Femur (tissue), 1 donor: Measurements from ENCODE around the gene HECW1.
"Not testable (repeated sequence)": the region's sequence is repeated elsewhere in the genome, so short reads cannot be mapped to it uniquely, and the experiment has no call there.

Experiments
- DNase-seq: peaks from one replicate; pipeline ENCODE4 v3.0.0-alpha.2; 2017

HECW1 gene

DNA sequence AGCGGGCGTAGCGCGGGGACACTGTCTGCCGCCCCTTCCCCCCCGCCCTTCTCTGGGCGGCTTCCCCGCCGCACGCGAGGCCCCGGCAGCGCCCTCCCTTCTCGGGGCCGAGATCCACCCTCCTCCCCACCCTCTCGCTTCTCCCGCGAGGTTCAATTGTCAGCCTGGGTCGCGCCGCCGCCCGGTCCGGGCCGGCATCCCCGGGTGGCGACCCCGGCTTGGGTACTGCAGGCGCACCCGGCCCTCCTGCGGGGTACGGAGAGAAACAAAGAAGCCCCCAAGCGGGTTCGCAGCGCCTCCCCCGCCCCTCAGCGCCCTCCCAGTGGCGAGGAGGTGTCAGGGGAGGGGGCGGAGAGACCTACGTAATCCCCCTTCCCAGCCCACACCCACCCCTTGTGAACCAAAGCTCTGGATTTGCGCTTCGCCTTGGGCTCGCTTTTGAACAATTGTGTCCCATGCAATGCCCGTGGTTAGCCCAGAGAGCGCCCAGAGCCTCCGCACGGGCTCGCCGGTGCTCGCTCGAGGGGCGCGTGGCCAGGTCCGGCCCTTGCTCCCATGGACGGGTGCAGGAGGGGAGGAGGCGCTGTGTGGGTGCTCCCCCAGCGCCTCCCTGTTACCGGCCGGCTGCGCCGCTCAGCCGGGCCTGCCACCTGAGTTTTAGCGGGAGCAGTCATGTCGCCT is 634 bp downstream of the HECW1 start:
- peak; percentile 64 for DNase-seq

DNA sequence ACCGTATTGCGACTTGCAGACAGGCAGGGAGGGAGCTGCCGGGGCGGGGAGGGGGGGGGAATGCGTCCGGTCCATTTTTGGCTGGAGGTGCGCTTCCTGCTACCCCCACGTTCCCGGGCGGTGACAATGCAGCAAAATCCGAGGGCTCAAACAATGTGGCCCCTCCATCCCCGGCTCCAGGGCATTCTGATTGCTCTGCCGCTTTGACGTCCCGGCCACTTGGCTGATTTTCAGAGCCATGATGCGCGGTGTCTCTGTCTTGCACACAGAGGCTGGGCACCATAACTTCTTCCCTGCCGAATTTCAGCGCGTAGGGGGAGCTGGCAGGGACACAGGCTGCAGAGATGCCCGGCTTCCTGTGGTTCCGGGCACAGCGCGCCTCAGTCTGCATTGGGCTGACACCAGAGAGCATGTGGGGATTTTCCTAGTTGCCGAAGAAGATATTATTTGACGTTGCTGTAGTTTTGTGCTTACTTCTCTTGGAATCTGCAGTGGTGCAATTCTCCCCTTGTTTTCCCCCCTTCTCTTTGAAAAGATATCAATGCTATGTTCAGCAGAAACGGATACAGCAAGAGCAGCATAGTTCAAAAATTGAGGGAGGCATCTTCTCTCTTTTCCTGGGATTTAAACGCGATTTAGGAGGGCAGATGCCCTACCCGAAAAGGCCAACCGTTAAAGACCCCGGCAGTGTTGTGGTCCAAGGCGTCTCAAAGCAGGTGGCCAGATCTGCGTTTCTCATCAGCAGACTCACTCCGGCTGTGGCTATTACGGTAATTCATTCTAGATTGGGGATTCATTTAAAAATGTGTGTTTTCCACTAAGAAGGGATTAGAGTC is 1.4 kb downstream of the HECW1 start:
- peak; percentile 23 for DNase-seq

DNA sequence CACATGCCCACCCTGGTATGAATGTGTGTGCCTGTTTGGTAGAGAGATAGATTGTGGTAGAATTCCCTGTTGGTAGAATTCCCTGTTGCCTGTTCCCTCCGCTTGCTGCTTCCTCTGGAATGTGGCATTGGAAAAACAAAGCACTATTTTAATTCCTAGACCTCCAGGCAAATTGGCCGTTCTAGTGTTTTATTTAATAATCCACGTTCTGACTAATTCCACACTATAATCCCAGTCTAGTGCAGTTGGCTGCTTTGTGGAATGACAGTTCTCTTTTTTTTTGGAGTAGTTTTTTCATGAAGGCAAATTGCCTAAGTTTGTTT is 2.0 kb downstream of the HECW1 start:
- DNase-seq = no peak

DNA sequence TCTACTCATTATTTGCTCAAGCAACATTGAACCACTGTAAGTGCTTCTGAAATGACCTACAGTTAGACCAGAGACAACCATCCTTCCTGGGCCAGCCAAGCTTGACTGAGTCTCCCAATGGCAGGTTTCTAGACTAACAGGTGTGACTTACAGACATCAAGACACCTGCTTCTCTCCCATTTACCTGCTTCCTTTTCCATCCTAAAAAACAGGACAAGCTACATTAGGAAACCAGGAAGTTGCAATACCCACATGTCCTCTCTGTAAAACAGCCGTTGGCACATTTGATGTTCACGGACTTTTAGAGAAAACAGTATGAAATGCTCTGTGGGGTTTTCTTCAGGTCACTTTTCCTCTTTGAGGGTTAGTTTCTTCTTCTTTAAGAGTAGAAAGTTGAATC is 4.0 kb downstream of the HECW1 start:
- no peak for DNase-seq

DNA sequence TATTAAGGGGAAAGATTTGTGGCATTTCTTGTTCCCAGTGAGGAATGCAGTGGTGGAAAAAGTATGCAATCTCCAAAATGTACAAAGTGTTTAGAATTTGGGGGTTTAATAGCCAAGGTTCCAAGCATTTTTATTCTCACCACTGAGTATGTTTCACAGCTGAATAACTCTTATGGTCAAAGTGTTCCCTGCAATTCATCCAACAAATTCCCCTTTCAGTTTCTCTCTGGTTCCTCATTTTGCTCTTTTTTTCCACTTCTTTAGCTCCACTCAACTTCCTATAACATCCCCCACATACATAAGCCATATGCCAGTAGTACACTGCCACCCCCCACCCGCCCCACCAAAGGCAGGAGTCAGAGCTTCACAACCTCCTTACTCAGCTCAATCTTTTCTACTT is 4.6 kb downstream of the HECW1 start:
- DNase-seq = no peak

DNA sequence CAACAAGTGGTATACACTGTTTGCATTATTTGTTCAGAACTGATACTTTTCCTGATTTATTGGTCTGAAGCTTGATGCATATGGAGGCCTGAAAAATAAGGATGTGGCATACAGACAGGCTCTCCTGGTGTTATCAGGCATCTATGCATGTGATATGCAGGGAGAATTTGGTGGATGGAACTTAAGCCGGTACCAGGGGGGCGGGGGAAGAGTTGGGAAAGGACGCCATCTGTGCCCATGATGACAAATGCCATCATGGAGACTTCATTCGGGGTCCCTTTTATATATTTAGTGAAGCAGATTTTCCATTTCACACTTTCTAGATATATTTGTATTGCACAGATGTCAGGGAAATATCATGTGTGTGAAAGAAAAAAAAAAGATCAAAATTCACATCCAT is 5.4 kb downstream of the HECW1 start:
- DNase-seq = no peak

DNA sequence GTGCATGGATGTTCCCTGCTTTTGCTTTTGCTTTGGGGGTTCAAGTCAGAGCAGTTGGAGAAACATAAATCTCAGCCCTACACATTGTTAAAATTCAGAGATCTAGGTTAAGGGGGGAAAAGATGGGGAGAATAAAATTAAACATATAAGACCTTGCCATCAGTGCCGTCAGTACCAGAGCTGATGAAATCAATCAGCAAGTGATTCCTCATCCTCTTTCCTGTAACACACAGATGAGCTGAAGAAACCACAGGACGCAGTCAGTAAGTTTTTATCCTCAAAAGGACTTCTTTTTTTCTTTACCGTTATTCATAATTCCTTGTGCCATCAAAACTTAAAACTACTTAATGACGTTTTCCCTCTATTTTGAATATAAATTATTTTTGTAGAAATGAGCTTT is 5.9 kb downstream of the HECW1 start:
- no peak for DNase-seq

DNA sequence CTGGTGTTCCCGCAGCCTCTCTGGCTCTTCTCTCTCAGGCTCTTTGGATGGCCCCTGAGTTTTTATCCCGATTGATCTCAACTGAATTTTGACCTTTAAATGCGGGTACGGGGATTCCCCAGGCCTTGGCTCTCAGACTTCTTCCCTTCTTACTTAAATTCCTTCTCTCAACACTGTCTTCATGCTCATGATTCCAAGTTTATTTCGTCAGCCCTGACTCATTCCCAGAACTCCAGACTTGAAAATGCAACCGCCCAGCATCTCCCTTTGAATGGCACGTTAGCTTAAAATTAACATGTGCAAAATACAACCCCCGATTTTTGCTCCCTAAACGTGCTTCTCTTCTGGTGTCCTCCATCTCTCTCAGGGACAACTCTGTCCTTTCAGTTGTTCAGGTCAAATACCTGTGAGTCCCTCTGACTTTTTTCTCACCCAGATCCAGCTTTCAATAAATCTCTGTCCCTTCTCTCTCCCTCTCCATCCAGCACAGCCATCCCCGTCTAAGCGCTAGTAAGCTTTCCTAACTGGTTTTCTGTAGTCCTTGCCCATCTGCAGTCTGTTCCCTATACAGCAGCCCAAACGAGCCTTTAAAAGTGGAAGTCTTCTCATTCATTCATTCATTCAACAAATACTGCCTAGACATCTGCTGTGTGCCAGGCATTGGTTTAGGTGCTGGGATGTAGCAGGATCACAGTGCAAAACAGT is 7.1 kb downstream of the HECW1 start:
- no peak for DNase-seq

DNA sequence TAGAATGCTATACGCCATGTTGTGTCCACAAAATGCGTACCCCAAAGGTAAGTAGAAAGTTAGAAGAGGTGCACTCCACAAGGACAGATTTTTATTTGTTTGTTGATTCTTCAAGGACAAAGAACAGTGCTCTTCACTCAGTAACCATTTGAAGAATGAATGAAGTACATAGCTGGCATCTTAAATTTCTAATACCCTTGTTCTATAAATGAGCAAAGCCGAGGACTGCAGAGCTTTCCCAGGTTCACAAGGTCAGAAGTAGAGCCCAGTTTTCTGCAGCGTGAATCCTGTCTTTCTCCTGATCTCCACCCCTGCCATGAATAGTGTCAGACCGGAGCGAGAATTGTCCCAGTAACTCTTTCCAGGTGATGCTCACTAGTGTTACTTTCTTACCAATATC is 9.5 kb downstream of the HECW1 start:
- DNase-seq = no peak

DNA sequence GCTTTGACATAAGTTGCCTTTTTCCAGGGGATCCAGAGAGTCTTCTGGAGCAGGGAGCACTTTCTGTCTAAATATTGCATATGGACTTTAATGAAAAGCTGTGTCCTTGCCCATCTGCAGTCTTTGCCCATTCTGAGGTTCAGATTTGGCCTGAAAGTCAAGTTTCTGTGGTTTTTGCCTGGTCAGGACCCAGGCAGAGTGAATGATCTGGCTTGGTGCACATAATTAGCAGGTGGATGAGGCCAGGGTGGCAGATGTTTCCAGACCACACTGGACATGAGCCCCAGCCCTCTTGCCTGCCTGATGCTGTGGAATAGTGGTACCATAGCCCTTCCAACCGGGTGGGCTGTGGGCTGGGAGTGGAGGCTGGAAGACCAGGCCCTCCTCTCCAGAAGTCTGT is 11.0 kb downstream of the HECW1 start:
- peak; percentile 34 for DNase-seq

DNA sequence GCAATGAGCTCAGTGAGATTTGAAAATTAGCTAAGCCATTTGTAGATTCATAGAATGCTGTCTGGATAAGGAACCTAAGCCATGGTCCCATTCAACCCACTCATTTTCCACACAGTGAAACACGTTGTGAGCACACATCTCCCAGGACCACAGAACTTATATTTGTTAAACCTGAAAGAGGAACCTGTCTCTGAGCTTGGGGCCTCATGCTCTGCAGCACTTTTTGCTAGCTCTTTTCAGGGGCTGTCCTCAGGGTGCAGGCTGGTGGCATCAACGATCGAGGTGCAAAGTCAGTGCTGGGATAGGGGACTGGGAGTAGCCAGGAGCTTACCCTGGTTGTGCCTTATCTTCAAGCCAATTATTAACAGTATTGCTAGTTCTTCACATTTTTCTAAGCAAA is 11.9 kb downstream of the HECW1 start:
- DNase-seq = no peak

DNA sequence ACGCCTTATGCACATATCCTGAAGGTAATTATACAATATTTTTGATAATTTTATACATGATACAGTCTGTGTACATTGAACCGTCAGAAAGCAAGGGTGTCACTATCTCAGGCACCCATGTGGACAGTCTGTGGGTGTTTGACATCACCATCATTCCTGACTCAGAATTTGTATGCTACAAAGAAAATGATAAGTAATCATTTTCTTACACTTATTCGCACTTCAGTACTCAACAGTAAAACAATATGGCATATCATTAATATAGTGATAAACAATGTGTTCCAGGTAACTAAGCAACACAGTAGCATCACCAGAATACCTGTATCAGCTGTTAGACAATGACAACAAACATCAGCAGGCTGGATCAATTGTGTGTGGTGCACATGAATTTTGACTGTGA is 17.9 kb downstream of the HECW1 start:
- no peak for DNase-seq

DNA sequence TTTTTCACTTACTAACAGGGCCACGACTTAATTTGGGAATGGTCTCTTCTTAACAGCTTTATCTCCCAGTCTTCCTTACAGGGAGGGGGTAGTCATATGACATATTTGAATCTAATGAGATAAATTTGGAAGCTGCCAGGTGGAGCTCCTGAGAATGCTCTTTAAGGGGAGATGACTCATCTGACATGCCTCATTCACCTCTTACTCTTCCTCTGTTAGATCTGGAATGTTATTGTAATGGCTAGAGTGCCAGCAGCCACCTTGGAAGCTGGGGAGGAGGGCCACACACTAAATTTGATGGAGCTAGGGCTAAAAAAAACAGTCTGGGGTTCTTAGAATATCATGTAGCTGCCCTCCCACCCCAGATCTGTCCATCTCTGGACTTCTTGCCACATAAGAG is 22.7 kb downstream of the HECW1 start:
- DNase-seq = no peak

DNA sequence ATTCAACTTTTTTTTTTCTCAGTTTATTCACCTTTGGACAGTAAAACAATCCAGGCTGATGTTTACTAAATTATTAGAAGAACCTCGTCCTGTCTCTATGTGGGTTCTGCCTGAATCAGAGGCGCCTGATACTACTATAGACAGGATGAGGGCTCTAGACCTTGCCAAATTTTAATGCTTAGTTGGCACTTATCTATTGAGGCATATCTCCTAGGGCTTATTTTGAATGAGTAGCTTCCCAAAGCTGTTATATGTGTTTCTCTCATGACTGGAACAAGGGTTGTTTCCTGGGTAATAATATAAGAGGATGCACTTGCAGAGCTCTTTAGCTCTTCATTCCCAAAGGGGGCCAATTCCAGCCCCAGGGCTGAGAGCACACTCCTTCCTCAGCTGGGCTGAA is 23.6 kb downstream of the HECW1 start:
- DNase-seq = no peak

DNA sequence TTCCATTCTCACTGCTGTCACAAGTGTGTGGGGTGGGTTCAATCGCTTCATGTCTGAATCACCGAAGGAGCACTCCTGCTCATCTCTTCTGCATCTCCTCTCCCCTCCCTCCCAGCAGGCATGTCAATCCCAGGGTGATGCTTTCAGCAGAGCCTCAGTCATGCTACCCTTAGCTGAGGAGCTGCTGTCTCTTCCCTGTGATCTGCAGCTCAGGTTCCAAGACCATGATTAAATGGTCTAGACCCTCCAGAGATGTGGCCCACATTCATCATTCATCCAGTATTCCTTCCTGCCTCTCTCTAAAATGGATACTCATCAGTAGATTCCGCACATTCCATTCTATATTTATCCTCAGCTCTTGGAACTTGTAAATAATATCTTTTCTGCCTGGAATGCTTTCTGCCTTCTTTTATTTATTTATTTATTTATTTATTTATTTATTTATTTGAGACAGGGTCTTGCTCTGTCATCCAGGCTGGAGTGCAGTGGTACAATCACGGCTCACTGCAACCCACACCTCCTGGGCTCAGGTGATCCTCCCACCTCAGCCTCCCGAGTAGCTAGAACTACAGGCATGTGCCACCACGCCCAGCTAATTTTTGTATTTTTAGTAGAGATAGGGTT is 24.8 kb downstream of the HECW1 start:
- not testable (repeated sequence) for DNase-seq

DNA sequence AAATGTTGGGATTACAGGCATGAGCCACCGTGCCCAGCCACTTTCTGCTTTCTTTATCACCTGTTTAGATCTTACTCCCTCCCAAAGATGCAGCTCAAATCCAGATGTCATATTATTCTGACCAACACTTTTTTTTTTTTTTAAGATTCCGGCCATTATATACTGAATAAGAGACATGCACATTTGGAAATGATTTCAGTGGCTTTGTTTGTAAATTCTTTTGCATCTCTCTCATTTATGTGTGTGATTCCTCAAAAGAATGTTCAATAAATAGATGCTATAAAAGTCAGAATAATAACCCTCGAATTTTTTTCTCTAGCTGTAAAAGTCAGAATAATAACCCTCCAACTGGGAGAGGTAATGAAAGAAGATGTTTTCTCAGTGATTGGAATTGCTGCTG is 25.4 kb downstream of the HECW1 start:
- no peak for DNase-seq

DNA sequence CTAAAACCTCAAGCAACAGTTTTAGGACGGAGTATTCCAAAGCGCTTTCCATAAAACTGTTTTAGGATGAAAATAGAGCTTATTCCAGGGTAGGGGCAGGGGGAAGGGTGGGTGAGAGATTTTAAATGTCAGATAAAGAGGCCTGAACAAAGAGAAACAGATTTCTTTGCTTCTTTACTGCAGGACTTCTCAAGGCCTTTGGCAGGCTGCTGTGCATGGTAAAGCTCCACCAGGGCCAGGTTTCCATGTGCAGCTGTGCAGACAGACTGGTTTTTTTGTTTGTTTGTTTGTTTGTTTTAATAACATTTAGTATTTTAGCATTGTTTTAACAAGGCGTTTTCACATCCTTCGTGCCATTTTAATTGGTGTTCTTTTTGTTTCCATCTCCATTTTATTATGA is 26.3 kb downstream of the HECW1 start:
- no peak for DNase-seq

DNA sequence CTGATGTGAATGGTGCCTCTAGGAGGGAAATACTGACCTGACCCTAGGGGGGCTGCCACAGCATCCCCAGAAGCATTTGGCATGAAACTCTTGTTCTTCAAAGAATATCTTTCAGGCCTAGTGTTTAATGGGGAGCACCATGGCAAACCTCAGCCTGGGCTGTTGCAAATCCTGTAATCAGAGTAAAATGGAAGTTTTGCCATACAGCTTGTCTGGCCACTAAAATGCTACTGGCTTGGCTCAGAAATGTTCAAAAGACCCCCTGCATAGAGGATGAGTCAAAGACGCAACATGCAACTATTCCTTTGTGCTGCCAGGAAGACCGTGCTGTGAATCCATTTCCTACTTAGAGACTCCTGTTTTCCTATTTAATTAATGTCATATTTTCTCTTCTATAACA is 26.7 kb downstream of the HECW1 start:
- no peak for DNase-seq

DNA sequence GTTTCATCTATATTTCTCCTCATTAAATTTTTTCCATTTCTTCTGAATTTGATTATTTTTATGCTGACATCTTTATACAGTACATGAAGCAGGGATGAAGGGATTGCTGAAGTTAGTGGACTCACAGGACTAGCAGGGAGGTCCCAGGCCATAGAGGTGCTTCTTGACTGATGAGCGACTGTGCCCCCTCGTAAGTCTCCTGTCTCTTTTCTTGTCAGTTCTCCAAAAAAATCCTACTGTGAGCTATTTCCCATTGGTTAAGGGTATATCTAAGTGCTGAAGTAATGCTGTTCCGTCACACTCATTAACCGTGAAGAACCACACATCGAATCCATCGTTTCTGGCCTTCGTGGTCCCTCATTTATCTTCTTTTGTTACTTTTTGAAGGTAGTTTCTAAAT is 27.7 kb downstream of the HECW1 start:
- no peak for DNase-seq

DNA sequence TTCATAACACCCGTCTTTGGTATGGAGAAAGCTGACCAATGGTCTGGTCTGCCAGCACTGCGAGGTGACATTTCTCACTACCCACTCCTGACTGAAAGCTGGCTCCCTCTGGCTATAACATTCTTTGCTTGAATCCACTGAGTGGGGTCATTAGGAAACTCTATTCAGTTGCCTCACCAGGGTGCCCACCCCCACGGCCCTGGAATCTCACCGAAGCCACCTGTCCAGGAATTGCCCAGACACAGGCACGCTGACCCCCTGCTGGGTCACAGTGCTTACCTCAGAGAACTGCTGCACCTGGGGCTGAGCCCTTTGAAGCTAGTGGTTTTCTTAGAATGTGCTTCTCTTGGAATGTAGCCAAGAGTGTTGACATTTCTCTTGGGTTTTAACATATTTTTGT is 28.6 kb downstream of the HECW1 start:
- no peak for DNase-seq

DNA sequence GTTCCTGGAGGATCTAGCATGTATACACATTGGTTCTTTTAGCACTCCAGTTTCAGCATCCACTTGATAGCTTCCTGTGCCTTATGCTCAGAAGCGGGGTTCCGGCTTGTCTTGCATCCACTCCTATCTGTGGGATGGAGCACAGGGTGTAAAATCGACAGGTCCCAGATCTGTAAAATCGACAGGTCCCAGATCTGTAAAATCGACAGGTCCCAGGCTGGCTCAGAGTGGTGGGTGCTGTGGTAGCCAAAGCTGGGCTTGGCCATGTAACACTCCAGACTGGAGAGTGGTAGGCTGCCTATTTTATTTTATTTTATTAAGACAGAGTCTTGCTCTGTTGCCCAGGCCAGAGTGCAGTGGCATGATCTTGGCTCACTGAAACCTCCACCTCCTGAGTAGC is 30.3 kb downstream of the HECW1 start:
- DNase-seq = no peak

DNA sequence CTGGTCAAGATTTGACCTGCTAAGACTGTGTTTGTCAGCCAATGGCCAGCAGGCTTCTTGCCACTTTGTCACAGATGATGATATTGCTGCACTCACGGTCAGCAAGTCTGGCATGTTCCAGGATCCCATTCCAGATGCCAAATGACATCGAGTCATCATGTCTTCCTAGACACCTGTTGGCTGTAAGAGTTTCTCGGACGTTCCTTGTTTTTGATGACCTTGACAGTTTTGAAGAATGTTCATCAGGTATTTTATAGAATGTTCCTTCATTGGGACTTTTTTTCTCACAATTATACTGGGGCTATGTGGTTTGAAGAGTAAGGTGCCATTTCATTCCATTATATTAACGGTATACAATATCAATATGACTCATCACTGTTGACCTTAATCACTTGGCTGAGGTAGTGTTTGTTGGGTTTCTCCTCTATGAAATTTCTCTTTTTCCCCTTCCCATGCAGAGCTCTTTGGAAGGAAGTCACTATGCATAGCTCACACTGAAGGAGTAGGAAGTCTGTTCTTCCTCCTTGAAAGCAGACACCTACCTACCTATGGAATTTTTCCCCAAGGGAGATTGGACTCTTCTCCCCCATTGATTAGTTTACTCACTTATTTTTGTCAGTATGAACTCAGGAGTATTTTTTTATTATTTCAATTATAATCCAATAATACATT is 31.6 kb downstream of the HECW1 start:
- no peak for DNase-seq

DNA sequence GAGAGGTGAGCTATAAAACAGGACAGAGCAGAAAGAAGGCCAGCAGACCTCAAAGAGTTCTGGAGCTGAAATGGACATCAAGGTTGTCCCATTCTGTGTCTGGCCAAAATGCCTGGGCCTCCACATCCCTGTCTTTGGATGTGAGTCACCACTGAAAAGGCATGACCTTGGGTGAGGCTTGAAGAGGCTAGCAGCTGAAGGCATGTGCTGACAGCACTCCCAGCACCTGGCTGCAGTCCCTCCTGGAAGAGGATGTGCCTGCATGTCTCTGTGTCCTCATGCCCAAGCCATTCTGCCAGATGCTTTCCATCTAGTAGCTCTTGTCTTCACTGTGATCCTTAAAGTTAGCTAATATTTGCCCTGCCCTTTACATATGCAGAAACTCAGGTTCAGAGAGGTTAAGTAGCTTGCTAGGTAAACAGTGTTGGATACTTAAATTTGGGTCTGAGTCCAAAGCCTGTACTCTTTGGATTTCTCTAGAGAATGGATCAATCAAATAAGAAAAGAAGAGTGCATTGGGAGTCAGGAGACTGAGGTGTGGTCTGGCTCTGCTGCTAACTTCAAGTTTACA is 35.8 kb downstream of the HECW1 start:
- DNase-seq = no peak
